ENCODE results near the gene HS6ST1.

The HS6ST1 gene

GRCh38 chr2:128330583-128330982 lies 11.9 kb upstream of the HS6ST1 start:
- Histone ChIP-seq H3K36me3 (ENCODE audit: insufficient read depth, low read length) (no peaks in the 10 kb centered on the region; the same call in 1 of the 2 replicates), H3K4me1 (ENCODE audit: insufficient read depth, low read length, severe bottlenecking) (no peaks in the 10 kb centered on the region), H3K9me3 (ENCODE audit: low read length) (peaks cover 9% of the 10 kb centered on the region), H3K4me2 (ENCODE audit: low read length) (no peak overlapping the region), H3K27me3 (ENCODE audit: insufficient read depth, low read length) (peaks cover 6% of the 10 kb centered on the region; the same call in 1 of the 2 replicates), H3K4me3 (ENCODE audit: low read depth, low read length, poor library complexity, severe bottlenecking) (no peak overlapping the region), H2AFZ (ENCODE audit: low read length) (no peak overlapping the region), H4K20me1 (ENCODE audit: insufficient read depth, low read length) (no peaks in the 10 kb centered on the region), H3K27ac (ENCODE audit: low read depth, low read length, poor library complexity, severe bottlenecking) (no peak overlapping the region), H3K9me2 (ENCODE audit: low read depth, low read length) (no peaks in the 10 kb centered on the region), H3F3A (ENCODE audit: insufficient read depth, low read length) (no peaks in the 10 kb centered on the region), H3K79me2 (ENCODE audit: insufficient read depth, low read length) (no peaks in the 10 kb centered on the region), H3K9ac (ENCODE audit: low read length) (no peak overlapping the region)
- TF ChIP-seq EZH2 (IDR thresholded peaks at IDR 0.05; ENCODE audit: borderline replicate concordance, low read length): no peak
- TF ChIP-seq CTCF (IDR thresholded peaks at IDR 0.05; ENCODE audit: low read length): no peak

- Histone ChIP-seq H3K9me3 (ENCODE audit: low read length) (peaks cover 9% of the 10 kb centered on the region), H3K27ac (ENCODE audit: low read depth, low read length, poor library complexity, severe bottlenecking) (no peak overlapping the region), H3K79me2 (ENCODE audit: insufficient read depth, low read length) (no peaks in the 10 kb centered on the region), H3F3A (ENCODE audit: insufficient read depth, low read length) (no peaks in the 10 kb centered on the region), H2AFZ (ENCODE audit: low read length) (no peak overlapping the region), H3K9me2 (ENCODE audit: low read depth, low read length) (no peaks in the 10 kb centered on the region), H3K36me3 (ENCODE audit: insufficient read depth, low read length) (no peaks in the 10 kb centered on the region; the same call in 1 of the 2 replicates), H3K4me3 (ENCODE audit: low read depth, low read length, poor library complexity, severe bottlenecking) (no peak overlapping the region), H4K20me1 (ENCODE audit: insufficient read depth, low read length) (no peaks in the 10 kb centered on the region), H3K9ac (ENCODE audit: low read length) (no peak overlapping the region), H3K27me3 (ENCODE audit: insufficient read depth, low read length) (peaks cover 6% of the 10 kb centered on the region; the same call in 1 of the 2 replicates), H3K4me1 (ENCODE audit: insufficient read depth, low read length, severe bottlenecking) (no peaks in the 10 kb centered on the region), H3K4me2 (ENCODE audit: low read length) (no peak overlapping the region)
- no peak for TF ChIP-seq EZH2 (IDR thresholded peaks at IDR 0.05; ENCODE audit: borderline replicate concordance, low read length)
- no peak for TF ChIP-seq CTCF (IDR thresholded peaks at IDR 0.05; ENCODE audit: low read length)
These were observed 10.9 kb upstream of the HS6ST1 start for GRCh38 chr2:128329607-128330006.

GRCh38 chr2:128327180-128327964 lies 8.7 kb upstream of the HS6ST1 start:
- H3K4me1 ChIP-seq (ENCODE audit: insufficient read depth, low read length, severe bottlenecking): no peaks in the 10 kb centered on the region

More at GRCh38 chr2:128327180-128327964, 8.7 kb upstream of the HS6ST1 start:
- no peak overlapping the region for H3K27ac ChIP-seq (ENCODE audit: low read depth, low read length, poor library complexity, severe bottlenecking)
- H3K4me3 ChIP-seq (ENCODE audit: low read depth, low read length, poor library complexity, severe bottlenecking): no peak overlapping the region
- no peak overlapping the region for H3K9ac ChIP-seq (ENCODE audit: low read length)
- H3K4me2 ChIP-seq (ENCODE audit: low read length): no peak overlapping the region
- no peaks in the 10 kb centered on the region for H4K20me1 ChIP-seq (ENCODE audit: insufficient read depth, low read length)
- no peaks in the 10 kb centered on the region for H3F3A ChIP-seq (ENCODE audit: insufficient read depth, low read length)
- H3K79me2 ChIP-seq (ENCODE audit: insufficient read depth, low read length): no peaks in the 10 kb centered on the region
- peaks cover 6% of the 10 kb centered on the region; the same call in 1 of the 2 replicates for H3K27me3 ChIP-seq (ENCODE audit: insufficient read depth, low read length)
- H2AFZ ChIP-seq (ENCODE audit: low read length): no peak overlapping the region
- TF ChIP-seq CTCF (IDR thresholded peaks at IDR 0.05; ENCODE audit: low read length) (no peak), EZH2 (IDR thresholded peaks at IDR 0.05; ENCODE audit: borderline replicate concordance, low read length) (no peak)
- no peaks in the 10 kb centered on the region; the same call in 1 of the 2 replicates for H3K36me3 ChIP-seq (ENCODE audit: insufficient read depth, low read length)
- peaks cover 9% of the 10 kb centered on the region for H3K9me3 ChIP-seq (ENCODE audit: low read length)
- no peaks in the 10 kb centered on the region for H3K9me2 ChIP-seq (ENCODE audit: low read depth, low read length)

Data from OCI-LY1 (cell line).